OCI-LY7 (cell line): ENCODE data around the gene OSBP2.

ENCODE experiments used
- CTCF ChIP-seq: fragments of 200-600 bp; sonication (generic); conservative IDR thresholded peaks from 2 replicates; pipeline ENCODE4 v1.5.1; 2014; ENCODE audit warnings: mild to moderate bottlenecking, antibody characterized with exemption, low read length, moderate library complexity, mixed read lengths
- EZH2phosphoT487 ChIP-seq: fragments of 200-600 bp; sonication (generic); IDR thresholded peaks from 2 replicates; pipeline ENCODE4 v1.6.1; 2018; ENCODE audit warnings: low read depth, borderline replicate concordance, mild to moderate bottlenecking, mixed run types, antibody characterized with exemption, low read length, moderate library complexity, mixed read lengths

DNA sequence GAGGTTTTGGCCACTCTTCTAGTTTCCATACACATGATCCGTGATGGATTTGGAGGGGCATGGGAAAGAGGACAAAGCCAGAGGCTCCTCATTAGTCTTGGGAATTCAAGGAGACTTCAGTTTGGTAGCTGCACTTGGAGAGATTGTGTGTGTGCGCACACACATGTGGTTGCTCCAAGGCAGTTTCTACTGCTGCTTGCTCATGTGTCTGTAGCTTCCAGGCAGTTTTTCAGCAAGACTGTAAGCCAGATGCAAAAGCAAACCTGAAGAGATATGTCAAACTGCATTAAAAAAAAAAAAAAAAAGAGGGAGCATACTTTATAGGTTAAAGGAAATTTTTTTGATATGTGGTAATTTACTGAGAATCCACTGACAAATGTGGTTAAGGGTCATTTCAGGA, 95.7 kb downstream of the OSBP2 start:
- no peak for TF ChIP-seq CTCF
- no peak for TF ChIP-seq EZH2phosphoT487
